Middle frontal gyrus (tissue), 1 donor: Measurements from ENCODE around the gene INS.
"Not testable (repeated sequence)": the region's sequence is repeated elsewhere in the genome, so short reads cannot be mapped to it uniquely, and the experiment has no call there.

Source experiments
- DNase-seq: peaks from one replicate; pipeline ENCODE4 v3.0.0-alpha.2; 2015; ENCODE audit warnings: low spot score; ENCODE audit errors: extremely low spot score

The INS gene

DNA sequence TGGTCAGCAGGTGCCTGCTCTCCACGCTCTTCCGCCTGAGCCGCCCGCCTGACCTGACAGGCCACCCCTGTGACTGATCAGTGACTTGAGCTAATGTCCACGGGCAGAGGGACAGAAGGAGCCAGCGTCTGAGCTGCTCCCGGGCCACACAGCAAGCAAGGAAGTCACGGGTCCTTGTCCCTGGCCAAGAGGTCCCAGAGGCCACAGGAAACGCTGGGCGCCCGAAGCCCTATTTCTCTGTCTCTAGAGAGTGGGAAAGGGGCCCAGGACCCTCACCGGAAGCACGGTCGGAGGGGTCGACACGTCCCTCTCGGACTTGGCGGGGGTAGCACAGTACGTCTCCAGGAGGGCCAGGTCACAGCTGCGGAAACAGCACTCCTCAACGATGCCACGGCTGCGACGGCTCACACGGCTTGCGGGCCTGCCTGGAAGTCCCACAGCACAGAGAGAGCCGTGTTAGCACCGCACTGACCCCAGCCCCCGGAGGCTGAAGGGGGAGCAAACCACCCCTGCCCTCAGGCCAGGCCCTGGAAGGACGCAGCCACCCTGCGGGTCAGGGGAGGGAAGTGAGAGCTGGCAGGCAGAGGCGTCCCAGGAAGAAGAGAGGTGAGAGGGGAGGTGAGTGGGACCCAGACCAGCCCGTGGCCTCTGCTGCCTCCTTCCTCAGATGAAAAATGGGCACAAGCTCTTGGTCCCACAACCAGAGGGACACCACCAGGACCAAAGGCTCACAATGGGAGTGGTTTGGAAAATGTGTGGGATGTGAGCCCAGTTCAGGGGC lies 27.6 kb downstream of the INS start:
- no peak for DNase-seq

DNA sequence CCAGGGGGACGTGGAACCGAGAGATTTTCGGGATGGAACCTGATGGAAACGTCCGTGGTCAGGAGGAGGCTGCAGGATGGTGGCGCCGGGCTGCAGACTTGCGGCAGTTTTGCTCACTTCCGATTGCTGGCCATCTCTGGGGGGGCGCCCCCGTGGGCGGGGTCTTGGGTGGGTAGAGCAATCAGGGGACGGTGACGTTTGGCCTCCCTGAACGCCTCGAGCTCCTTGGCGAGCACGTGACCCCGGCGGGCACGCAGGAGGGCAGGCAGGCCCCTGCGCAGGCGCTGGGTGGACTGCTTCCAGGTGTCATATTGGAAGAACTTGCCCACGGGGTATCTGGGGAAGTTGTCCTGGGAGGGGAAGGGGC lies 28.2 kb downstream of the INS start:
- DNase-seq, result no peak

DNA sequence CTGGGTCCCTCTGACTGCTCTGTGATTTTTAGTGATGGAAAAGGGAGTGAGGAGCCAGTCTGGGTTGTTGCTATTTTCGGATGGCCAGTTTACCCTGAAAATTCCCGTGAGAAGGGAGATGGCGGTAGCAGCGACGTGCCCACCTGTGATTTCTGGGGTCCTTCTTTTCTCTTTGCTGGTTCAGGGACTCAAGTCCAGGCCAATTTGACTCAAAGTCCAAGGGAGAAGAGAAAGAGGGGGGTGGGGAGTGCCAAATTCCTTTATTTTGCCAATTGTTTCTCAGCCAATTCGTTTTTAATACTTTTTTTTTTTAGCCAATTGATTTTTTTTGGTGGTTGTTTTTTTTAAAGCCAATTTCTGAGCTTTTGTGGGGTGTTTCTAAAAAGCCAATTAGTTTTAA lies 28.8 kb downstream of the INS start:
- DNase-seq, result no peak

DNA sequence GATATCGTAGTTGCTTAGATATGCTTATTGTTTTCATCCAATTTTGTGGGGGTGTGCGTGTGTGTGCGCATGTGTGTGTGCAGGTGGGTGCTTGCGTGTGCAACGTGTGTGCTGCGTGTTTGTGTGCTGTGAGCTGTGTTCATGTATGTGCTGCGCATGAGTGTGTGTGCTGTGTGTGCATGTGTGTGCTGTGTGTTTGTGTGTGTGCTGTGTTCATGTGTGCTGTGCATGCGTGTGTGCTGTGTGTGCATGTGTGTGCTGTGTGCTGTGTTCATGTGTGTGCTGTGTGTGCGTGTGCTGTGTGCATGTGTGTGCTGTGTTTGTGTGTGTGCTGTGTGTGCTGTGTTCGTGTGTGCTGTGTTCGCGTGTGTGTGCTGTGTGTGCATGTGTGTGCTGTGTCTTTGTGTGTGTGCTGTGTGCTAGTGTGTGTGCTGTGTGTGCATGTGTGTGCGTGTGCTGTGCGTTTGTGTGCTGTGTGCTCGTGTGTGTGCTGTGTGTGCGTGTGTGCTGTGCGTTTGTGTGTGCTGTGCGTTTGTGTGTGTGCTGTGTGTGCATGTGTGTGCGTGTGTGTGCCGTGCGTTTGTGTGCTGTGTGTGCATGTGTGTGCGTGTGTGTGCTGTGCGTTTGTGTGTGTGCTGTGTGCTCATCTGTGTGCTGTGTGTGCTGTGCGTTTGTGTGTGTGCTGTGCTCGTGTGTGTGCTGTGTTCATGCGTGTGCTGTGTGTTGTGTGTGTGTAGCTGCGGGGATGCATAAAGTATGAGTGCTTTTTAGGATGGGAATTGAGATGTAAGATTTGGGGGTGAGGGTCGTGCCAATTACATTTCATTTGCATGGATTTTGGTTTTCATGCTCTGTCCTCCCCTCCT lies 29.4 kb downstream of the INS start:
- DNase-seq, result no peak

DNA sequence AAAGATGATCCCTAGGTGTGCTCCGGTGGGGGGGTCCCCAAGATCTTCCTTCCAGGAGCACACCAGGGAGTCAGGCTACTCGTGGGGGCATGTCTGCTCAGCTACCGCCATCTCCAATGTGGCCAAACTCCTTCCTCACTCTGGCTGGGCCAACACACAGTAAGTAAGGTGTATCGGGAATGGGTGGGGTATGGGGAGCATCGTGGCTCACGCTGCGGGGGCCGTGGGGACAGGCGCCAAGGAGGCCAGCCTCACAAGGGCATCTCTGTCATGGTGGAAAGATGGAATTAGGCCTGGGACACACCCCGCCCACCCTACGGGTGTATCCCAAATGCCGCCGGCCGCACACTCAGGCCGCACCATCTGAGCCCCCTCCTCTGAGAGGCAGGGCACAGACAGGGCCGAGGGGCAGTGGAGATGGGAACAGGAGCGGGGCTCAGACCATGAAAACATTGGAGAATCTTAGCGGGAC lies 30.1 kb downstream of the INS start:
- DNase-seq, result no peak

DNA sequence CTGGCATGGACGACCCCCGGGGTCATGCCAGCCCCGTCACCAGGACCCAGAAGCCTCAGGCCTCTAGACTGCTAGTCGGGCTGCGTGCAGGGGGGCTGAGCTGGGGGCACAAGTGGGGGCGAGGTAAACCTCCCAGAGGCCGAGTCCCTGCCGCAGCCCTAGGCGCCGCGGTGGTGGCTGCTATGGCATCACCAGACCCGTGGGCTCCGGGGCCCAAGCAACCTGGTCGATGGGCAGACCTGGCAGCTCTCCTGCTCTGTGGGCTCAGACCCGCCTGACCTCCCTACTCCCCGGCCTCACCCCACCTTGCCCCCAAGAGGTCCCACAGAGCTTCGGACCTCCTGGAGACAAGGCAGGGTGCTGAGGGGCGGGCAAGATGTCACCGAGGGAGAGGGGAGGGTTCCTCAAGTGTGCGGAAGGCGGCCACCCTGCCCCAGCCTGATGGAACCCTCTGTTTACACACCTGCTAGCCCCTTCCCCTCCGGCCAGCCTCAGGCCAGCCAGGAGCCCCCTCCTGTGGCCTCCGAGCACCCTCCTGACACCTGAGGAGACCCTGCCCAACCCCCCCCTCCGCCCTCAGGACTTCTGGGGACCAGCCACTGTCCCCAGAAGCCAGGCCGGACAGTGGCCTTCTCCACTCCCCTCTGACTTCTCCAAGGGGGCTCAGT lies 31.2 kb downstream of the INS start:
- DNase-seq, result no peak

DNA sequence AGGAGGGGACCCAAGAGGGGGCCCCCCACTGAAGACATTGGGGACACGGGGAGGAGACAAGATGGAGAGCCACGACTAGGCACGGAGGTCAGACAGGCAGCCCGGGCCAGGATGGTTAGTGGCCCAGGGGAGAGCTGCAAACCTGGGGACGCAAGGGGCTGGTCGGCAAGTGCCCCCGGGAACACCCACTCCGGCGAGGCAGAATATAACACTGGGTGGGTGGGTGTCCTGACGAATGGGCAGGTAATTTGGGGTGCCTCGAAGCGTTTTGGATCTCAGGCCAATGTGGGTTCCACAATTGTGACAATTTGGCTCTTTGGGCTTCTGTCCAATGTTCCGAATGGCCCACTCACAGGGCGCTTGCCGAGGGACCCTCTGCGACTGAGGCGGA lies 31.7 kb downstream of the INS start:
- DNase-seq, result no peak

DNA sequence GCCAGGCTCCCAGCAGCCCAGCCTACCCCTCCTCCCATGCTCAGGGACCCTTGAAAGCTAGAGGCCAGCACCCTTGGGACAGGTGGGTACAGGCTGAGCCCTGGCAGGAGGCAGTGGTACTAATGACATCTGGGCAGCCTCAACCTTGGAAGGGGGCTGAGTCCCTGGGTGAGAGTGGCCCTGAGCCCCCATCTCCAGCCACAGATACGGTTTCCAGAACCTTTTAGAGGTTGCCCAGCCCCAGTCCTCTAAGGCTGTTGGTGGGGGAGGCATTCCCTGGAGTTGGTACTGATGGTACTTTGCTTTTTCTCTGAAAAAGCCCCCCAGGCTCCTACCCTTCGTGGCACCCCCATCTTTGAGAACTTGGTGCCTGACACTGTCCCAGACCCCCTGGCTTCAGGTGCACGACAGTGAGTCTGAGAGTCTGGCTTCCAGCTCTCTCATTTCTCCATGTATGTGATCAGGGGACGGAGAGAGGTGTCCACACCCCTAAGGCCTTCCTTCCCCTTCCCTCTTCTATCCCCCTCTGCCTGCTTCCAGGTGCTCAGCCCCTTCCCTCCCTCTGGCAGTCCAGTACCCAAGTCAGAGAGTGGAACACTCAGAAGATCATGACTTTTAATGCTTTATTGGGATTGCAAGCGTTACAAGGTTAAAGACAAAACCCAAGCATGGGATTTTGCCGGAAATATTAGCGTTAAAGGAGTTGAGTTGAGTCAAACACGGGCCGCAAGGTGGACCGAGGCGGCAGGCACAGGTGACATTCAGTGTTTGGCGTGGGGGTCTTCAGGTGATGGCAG lies 32.3 kb downstream of the INS start:
- DNase-seq, result no peak

DNA sequence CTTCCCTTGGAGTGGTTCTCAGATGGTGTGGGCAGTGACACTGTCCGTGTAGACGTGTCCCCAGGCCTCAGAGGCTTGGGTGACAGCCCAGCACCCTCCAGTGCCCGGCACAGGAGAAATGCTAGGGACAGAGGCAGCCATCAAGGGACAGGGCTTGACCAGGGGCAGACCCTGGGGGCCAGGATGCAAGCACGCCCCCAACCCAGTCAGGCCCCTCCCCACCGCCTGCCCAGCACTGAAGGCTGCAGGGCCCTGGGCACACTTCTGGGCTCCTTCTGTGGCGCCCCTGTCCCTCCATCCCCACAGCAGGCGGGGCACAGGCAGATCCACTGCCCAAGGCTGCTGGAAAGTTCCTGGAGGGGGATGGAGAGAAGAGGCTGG lies 32.9 kb downstream of the INS start:
- DNase-seq, result no peak

DNA sequence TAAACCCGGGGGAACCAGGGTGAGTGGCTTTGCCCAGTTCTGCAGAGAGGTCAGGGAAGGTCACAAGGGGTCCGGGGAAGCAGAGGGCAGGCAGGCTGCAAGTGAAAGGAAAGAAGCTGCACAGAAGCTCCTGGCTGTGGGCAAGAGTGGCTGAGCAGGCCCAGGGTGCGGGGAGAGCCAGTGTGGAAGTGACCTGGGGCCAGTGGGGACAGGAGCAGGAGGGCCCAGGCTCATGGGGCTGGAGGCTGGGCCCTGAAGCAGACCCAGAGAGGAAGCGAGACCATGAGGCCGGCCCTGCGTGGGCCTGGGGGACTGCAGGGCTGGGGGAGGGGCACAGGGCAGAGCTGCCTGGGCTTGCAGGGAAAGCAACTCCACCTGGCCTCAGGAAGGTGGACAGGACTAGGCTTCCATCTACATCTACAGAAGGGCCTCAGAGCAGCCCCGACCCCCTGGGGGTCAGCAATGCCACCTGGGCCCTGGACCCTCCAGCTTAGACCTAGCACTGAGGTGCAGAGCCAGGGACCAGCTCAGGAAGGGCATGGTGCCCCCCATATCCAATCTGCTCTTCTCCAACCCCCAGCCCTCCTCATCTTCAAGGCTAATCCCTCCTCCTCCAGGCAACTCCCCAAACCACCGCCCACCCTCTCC lies 33.4 kb downstream of the INS start:
- no peak for DNase-seq

DNA sequence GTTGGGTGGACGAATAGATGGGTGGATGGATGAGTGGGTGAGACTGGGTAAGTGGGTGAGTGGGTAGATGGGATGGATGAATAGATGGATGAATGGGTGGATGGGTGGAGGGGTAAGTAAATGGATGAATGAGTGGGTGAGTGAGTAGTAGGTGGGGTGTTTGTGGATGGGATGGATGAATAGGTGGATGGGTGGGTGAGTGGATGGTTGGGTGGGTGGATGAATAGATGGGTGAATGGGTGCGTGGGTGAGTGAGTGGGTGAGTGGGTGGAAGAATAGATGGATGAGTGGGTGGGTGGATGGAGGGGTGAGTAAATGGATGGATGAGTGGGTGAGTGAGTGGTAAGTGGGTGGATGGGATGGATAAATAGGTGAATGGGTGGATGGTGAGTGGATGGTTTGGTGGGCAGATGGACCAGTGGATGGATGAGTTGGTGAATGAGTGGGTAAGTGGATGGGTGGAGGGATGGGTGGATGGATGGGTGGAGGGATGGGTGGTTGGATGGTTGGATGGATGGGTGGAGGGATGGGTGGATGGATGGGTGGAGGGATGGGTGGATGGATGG lies 34.4 kb downstream of the INS start:
- no peak for DNase-seq

DNA sequence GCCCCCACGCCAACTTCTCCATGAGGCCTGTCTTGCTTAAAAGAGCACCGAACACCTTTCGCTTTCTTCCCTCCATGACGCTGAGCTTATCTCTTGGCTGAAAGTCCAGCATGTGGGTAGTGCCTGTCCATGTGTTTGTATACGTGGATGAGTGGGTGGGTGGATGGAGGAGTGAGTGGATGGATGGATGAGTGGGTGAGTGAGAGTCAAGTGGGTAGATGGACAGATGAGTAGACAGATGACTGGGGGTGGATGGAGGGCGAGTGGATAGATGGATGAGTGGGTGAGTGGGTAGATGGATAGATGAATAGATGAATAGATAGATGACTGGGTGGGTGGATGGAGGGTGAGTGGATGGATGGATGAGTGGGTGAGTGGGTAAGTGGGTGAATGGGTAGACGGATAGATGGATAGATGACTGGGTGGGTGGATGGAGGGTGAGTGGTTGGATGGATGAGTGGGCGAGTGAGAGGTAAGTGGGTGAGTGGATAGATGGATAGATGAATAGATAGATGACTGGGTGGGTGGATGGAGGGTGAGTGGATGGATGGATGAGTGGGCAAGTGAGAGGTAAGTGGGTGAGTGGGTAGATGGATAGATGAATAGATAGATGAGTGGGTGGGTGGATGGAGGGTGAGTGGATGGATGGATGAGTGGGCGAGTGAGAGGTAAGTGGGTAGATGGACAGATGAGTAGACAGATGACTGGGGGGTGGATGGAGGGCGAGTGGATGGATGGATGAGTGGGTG lies 36.1 kb downstream of the INS start:
- DNase-seq, result not testable (repeated sequence)

DNA sequence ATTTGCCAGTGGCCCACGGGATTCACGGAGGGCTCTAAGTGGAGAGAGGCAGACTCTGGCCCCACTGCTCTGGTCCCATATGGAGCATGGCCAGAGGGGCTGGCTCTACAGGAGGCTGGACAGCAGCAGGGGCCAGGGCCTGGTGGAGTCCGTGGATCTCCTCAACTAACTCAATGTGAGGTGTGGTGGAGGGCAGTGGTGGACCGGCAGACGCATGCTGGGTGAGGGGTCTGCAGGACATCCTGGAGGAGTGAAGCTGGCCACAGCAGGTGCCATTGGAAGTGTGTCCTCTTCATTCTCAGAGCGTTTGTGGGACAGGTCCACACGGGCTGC lies 37.4 kb downstream of the INS start:
- DNase-seq, result no peak

DNA sequence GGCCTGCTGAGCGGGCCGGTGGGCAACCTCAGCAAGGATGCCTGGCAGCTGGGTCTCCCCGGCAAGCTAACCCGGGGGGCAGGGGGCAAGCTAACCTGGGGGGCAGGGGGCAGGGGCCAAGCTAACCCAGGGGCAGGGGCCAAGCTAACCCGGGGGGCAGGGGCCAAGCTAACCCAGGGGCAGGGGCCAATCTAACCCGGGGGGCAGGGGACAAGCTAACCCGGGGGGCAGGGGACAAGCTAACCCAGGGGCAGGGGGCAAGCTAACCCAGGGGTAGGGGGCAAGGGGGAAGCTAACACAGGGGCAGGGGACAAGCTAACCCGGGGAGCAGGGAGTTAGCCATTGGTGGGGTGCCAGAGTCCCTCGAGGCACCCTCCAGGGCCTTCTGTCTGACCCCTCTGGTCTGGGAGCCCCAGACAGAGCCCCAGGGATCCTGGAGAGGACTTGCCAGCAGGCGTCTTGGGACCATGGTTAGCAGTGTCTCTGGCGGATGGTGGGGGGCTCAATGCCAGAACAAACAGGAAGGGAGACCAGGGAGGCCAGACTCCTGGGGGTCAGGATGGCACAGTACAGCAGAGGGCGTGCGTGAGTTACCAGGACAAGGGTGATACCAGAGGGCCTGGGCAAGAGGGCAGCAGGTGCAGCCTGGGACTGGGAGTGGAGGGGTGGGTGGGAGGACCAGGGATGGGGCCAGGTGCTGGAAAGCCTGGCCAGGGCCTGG lies 37.9 kb downstream of the INS start:
- DNase-seq, result no peak

DNA sequence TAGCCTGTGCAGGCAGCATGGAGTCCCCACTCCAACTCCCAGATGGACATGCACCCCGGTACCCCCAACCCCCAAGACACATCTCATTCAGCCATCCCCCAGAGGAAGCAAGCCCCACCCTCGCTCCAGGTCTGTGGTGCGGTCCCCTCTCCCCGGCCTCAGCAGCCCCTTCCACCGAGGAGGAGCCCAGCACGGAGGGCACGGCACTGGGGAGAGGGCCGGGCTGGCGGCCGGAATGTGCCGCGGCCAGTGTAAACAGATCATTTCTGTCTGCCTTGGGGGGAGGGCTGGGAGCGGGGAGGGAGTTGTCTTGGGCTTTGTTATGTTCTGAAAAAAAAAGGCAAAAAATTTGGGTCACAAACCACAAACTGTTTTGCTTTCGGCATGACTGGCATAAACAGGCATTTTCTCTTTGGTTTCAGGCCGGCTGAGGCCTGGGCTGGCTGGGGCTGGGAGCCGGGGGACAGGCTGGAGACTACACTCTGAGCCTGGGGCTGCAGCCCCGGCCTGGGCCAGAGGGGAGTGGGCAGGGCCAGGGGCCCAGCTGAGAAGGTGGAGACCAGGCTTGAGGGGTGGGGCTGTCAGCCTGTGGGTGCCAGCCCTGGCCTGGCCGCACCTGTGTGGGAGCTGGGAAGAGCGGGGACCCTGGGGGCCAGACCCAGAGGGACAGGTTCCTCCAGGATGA lies 38.6 kb downstream of the INS start:
- no peak for DNase-seq

DNA sequence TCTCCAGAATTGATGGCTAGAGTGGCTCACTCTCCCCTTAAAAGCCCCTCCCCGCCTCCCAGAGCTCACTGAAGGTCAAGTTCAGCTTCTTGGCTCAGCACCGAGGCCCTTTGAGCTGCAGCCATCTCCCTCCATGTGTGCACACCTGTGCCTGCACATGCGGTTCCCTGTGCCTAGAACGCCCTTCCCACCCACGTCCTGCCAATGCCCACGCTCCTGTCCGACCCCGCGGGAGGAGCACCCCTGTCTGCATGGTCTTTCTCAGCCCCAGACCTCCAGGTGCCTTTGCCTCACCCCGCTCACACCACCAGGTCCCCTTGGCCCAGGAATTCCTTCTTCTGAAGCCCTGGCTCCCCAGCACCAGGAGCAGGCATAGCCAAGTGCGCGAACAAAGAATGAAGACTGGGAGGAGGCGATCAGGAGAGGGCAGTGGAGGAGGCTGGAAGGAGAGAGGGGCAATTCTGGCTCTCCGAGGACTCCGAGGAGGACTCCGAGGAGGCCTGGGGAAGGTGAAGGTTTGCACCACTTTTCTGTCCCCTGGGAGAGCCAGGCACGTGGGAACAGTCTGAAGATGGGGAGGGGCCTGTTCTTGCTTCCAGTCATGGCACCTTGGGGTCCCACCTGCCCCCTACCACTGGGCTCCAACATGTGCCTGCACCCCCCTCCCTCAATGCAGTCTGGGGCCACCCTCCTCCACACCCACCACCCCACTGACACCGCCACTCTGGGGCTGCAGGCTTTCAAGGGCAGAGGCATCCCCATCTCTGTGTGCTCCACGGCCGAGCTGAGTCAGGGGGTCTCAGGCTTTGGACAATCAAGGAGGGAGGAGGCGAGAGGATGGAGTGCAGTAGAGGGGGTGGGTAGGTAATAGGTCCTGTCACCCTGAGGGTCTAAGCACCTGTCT lies 39.5 kb downstream of the INS start:
- DNase-seq, result no peak

DNA sequence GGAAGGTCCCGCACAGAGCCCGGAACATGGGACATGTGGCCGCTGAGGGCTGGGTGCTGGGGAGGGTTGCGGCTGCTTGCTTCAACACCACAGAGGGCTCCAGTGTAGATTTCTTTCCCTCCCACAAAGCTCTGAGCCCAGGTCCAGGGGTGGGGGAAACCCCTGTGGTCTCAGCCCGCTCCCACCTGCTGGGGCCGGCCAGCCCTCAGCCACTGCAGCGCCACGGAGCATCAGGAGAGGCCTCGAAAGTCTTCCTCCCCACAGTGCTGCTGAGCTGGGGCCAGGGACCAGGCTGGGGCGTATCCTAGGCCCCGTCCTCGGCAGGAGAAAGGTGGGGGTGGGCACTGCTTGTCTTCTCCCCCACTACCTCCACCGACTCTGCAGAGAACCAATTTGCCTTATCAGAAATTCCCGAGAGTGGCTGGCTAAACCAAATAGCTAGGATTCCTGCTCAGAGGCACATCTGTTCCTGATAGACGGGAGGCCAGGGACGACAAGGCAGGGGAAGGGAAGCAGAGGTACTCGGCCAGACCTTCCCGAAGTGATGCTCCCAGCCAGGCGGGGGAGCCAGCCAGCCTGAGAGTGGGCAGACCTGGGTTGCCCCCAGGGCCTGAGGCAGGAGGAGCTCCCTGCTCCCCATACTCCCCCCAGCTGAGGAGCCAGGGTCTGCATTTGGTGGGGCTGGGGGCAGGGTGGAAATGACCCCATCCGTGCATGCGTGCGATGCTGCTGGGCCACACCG lies 40.5 kb downstream of the INS start:
- DNase-seq, result no peak
